22Rv1 (cell line): Measurements from ENCODE around the gene HAS3.
A peak's percentile ranks its signal among the peaks of the same experiment; 100 is the strongest.
"Not testable (repeated sequence)": the region's sequence is repeated elsewhere in the genome, so short reads cannot be mapped to it uniquely, and the experiment has no call there.

Source experiments
- H3K27ac ChIP-seq: fragments of 450-650 bp; 2 replicates; pipeline ENCODE4 v1.5.1; 2017
- ZFX ChIP-seq: fragments of 450-650 bp; IDR thresholded peaks from 2 replicates; pipeline ENCODE4 v1.6.1; 2017; ENCODE audit warnings: antibody characterized with exemption, borderline replicate concordance
- TF ChIP-seq, protein P1 (sequence below): fragments of 450-650 bp; IDR thresholded peaks from 2 replicates; pipeline ENCODE4 v1.5.1; 2017; ENCODE audit warnings: mild to moderate bottlenecking

The HAS3 gene

DNA sequence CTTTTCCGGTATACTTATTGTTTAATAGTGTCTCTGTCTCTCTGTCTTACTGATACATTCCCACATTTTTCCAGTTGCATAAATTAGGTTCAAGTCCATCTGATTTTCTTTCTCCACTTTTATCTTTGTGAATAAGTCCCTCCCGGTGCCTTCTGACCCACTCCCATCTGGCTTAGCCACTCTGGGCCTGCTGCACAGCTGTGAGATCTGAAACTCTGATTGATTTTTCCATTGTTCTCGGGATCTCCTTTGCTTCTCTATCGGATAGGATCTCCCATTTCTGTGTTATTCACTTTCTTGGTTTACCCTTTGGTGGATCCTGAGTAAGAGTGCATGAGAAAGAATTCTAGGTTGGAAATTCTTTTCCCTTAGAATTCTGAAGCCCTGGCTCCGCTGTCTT, 35.6 kb downstream of the HAS3 start:
- H3K27ac ChIP-seq, result no peak overlapping the region
- TF ChIP-seq ZFX, result no peak
- TF ChIP-seq, protein P1, sequence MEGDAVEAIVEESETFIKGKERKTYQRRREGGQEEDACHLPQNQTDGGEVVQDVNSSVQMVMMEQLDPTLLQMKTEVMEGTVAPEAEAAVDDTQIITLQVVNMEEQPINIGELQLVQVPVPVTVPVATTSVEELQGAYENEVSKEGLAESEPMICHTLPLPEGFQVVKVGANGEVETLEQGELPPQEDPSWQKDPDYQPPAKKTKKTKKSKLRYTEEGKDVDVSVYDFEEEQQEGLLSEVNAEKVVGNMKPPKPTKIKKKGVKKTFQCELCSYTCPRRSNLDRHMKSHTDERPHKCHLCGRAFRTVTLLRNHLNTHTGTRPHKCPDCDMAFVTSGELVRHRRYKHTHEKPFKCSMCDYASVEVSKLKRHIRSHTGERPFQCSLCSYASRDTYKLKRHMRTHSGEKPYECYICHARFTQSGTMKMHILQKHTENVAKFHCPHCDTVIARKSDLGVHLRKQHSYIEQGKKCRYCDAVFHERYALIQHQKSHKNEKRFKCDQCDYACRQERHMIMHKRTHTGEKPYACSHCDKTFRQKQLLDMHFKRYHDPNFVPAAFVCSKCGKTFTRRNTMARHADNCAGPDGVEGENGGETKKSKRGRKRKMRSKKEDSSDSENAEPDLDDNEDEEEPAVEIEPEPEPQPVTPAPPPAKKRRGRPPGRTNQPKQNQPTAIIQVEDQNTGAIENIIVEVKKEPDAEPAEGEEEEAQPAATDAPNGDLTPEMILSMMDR, result no peak

DNA sequence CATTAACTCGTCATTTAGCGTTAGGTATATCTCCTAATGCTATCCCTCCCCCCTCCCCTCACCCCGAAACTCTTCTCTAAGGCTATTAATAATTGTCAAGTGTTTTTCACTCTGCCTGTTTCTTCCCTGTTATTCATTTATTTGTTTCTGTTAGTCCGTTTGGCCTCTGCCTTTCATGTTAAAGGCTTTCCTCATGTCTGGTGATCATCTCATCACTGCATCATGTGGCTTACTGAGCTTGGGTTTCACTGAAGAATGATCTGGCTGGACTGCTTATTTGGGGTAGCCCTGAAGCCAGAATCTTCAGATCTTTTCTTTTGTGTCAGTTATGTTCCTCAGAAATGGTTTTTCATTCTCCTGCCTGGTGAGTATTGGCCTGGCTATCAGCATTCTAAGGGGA, 36.5 kb downstream of the HAS3 start:
- TF ChIP-seq ZFX, result no peak
- TF ChIP-seq, protein P1, result no peak

DNA sequence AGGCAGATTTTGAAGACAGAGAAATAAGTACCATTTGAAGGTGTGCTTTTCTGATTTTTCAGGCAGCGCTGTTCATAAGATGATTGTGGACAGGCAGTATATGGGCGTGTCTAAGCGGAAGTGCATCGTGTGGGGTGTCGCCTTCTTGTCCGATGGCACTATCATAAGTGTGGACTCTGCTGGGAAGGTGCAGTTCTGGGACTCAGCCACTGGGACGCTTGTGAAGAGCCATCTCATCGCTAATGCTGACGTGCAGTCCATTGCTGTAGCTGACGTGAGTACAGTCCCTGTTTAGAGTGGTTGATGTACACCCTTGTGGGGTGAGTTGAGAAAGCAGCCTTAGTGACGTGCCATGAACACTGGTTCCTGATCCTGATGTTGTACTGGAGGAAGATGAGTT, 37.7 kb downstream of the HAS3 start:
- TF ChIP-seq, protein P1, result no peak
- TF ChIP-seq ZFX, result no peak

More for the DNA sequence above, 36.5 kb downstream of the HAS3 start:
- H3K27ac ChIP-seq, result no peak overlapping the region

DNA sequence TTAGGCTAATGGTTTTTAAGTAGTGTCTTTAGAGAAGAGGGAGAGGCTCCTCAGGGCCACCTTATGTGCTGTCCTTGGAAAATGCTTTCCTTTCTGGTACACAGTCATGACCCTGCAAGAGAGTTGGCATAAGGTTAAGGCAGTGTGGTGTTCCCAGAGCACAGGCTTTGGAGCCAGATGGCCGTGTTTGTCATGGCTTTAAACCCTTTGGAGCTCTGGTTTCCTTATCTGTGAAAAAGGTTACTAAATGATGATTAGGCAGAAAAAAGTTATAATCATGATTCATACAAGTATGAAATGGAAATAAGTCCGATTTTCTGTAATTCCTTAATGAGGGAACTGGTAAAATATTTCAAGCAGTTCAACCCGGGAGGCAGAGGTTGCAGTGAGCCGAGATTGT, 40.2 kb downstream of the HAS3 start:
- TF ChIP-seq, protein P1, result no peak
- no peak for TF ChIP-seq ZFX
- H3K27ac ChIP-seq, result no peak overlapping the region

More for the DNA sequence above, 37.7 kb downstream of the HAS3 start:
- no peak overlapping the region for H3K27ac ChIP-seq

DNA sequence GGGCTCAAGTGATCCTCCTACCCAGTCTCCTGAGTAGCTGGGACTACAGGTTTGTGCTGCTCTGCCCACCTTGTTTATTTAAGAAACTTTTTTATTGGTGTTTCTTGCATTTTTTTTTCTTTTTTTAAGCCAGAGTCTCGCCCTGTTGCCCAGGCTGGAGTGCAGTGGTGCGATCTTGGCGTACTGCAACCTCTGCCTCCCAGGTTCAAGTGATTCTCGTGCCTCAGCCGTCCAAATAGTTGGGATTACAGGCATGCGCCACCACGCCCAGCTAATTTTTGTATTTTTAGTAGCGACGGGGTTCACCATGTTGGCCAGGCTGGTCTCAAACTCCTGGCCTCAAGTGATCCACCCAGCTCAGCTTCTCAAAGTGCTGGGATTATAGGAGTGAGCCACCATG, 44.2 kb downstream of the HAS3 start:
- H3K27ac ChIP-seq, result not testable (repeated sequence)

DNA sequence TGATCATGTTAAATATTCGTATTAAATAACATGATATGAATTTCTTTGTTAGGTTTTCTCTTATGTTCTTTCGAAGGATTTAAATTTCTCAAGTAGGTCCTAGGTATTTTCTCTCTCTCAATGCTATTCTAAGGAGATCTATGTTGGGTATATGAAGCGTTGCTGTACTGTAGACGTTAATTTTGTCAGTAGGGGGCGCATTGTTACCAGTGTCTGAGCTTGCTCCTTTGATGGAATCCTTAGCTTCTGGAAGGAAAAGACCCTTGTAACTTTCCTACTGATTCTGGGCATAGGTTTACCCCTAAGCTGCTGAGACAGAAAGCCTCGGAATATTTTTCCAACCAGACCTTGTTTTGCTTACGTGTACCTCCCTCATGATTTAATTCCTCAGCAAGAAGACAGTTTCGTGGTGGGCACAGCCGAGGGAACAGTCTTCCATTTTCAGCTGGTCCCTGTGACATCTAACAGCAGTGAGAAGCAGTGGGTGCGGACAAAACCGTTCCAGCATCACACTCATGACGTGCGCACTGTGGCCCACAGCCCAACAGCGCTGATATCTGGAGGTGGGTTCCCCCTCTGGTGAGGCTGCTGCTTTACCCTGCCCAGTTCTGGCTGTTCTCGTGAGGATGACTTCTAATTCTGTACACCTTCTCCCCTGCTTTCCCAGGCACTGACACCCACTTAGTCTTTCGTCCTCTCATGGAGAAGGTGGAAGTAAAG, 44.9 kb downstream of the HAS3 start:
- H3K27ac ChIP-seq, result no peak overlapping the region
- TF ChIP-seq, protein P1, result peak; percentile 89
- TF ChIP-seq ZFX, result no peak

DNA sequence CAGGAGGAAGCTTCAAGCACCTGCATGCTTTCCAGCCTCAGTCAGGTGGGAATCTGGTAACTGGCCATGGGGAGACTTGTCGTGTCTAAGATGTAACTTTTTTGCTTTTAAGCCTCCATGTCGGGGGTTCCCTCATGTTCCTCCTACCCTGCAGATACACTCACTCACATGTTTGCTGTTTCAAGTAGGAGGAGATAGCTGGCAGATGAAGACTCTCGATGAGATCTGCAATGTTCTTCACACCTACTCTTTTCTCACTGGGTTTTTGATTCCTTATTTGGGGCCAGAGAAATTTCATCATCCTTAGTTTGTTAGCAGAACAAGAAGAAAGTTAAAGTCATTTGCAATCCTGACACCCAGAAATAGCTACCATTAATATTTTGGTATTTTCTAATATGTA, 51.7 kb downstream of the HAS3 start:
- H3K27ac ChIP-seq, result no peak overlapping the region
- TF ChIP-seq ZFX, result no peak
- TF ChIP-seq, protein P1, result no peak

DNA sequence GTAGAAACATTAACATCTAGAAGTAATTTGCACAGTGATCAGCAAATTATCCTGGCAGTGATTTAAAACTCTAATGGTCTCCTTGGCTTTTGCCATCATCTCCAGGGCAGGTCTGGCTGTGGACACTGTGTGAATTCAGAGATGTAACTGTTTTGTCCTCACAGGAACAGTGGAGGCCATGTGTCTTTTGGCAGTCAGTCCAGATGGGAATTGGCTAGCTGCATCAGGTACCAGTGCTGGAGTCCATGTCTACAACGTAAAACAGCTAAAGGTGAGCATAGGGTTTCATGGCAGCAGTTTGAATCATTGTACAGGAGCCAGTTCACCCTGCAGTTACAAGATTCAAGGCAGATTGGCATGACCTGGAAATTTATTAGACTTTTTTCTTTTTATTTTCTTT, 54.7 kb downstream of the HAS3 start:
- TF ChIP-seq, protein P1, result no peak
- TF ChIP-seq ZFX, result no peak

More for the DNA sequence above, 54.7 kb downstream of the HAS3 start:
- H3K27ac ChIP-seq, result no peak overlapping the region
